KMS-11 (cell line): ENCODE data around the gene RSPH6A.

Experiments used
- H2AFZ ChIP-seq: fragments of 200-600 bp; sonication (generic); 2 replicates; pipeline ENCODE4 v1.6.1; 2016; ENCODE audit warnings: antibody characterized with exemption, mixed run types, low read depth
- H3K27ac ChIP-seq: fragments of 200-600 bp; sonication (generic); 2 replicates; pipeline ENCODE4 v1.6.1; 2016; ENCODE audit warnings: mild to moderate bottlenecking, mixed run types
- H3K27me3 ChIP-seq: fragments of 200-600 bp; sonication (generic); 2 replicates; pipeline ENCODE4 v1.6.1; 2017; ENCODE audit warnings: mild to moderate bottlenecking, low read depth, mixed run types, moderate library complexity; ENCODE audit not compliant: insufficient read depth
- H3K36me3 ChIP-seq: fragments of 200-600 bp; sonication (generic); 2 replicates; pipeline ENCODE4 v1.6.1; 2017; ENCODE audit warnings: mild to moderate bottlenecking, mixed run types; ENCODE audit not compliant: insufficient read depth
- H3K4me1 ChIP-seq: fragments of 200-600 bp; sonication (generic); 2 replicates; pipeline ENCODE4 v1.6.1; 2016; ENCODE audit warnings: mild to moderate bottlenecking, low read depth, mixed run types; ENCODE audit not compliant: poor library complexity, severe bottlenecking
- H3K4me2 ChIP-seq: fragments of 200-600 bp; sonication (generic); 2 replicates; pipeline ENCODE4 v1.7.0; 2016; ENCODE audit warnings: mild to moderate bottlenecking, mixed run types
- H3K4me3 ChIP-seq: fragments of 200-600 bp; sonication (generic); IDR thresholded peaks from 2 replicates; pipeline ENCODE4 v1.6.1; 2017; ENCODE audit warnings: low read depth, low read length, mixed read lengths; ENCODE audit not compliant: insufficient read depth
- H3K79me2 ChIP-seq: fragments of 200-600 bp; sonication (generic); 2 replicates; pipeline ENCODE4 v1.6.1; 2016; ENCODE audit warnings: low read depth, mixed run types; ENCODE audit not compliant: insufficient read depth
- H3K9ac ChIP-seq: fragments of 200-600 bp; sonication (generic); 2 replicates; pipeline ENCODE4 v1.6.1; 2016; ENCODE audit warnings: mild to moderate bottlenecking, mixed run types
- H4K20me1 ChIP-seq: fragments of 200-600 bp; sonication (generic); 2 replicates; pipeline ENCODE4 v1.6.1; 2016; ENCODE audit warnings: mild to moderate bottlenecking, mixed run types; ENCODE audit not compliant: insufficient read depth
- TF ChIP-seq, protein P1 (sequence below): fragments of 200-600 bp; sonication (generic); conservative IDR thresholded peaks from 2 replicates; pipeline ENCODE4 v1.6.1; 2017; ENCODE audit warnings: low read depth, mild to moderate bottlenecking, antibody characterized with exemption, low read length, moderate library complexity, mixed read lengths

Gene RSPH6A

DNA sequence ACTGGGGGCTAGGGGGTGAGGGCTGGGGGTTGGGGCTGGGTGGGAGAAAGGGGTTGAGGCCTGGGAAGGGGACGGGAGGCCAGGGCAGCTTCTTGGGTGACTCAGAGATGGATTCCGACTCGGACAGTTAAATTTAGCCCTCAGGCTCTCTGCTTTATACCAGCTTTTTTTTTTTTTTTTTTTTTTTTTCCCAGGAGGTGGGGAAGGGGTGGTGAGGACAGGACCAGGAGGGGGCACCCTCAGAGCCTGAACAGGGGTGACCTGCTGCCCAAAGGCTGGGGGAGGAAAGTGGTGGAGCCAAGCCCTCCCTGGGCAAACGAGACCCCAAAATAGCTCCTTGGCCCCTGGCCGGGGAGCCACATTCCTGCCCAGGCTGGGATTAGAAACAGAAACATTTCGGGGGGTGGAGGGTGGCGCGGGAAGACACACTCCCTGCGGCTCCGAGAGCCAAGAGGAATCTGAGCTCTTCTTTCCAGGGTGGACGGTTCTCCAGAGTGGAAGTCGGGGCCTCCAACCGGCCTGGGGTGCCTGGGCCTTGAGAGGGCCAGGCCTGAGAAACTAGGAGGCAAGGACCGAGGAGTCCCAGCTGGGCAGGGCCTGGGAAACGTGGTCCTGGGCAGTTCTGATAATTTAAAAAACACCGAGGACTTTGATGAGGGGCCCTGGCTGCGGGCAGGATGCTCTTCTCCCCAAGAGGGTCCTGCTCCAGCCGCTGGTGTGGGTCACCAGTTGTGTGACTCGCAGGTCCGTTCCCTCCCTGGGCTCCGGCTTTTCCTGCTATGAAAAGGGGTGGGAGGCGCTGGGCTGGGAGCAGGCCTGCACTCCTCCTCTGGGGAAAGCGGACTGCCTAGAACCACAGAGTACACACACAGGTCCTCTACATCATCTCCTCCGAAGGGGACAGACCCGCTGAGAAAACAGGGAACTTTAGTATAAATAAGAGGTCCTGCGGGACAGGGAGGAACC, 32.0 kb downstream of the RSPH6A start:
- Histone ChIP-seq H3K9ac (no peak overlapping the region), H3K36me3 (no peaks in the 10 kb centered on the region), H3K27ac (no peak overlapping the region), H3K4me2 (no peak overlapping the region), H3K79me2 (no peaks in the 10 kb centered on the region), H4K20me1 (no peaks in the 10 kb centered on the region), H2AFZ (no peak overlapping the region), H3K4me3 (no peak overlapping the region), H3K4me1 (peaks cover 23% of the 10 kb centered on the region), H3K27me3 (no peaks in the 10 kb centered on the region; the same call in 1 of the 2 replicates)
- TF ChIP-seq, protein P1, sequence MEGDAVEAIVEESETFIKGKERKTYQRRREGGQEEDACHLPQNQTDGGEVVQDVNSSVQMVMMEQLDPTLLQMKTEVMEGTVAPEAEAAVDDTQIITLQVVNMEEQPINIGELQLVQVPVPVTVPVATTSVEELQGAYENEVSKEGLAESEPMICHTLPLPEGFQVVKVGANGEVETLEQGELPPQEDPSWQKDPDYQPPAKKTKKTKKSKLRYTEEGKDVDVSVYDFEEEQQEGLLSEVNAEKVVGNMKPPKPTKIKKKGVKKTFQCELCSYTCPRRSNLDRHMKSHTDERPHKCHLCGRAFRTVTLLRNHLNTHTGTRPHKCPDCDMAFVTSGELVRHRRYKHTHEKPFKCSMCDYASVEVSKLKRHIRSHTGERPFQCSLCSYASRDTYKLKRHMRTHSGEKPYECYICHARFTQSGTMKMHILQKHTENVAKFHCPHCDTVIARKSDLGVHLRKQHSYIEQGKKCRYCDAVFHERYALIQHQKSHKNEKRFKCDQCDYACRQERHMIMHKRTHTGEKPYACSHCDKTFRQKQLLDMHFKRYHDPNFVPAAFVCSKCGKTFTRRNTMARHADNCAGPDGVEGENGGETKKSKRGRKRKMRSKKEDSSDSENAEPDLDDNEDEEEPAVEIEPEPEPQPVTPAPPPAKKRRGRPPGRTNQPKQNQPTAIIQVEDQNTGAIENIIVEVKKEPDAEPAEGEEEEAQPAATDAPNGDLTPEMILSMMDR = no peak

DNA sequence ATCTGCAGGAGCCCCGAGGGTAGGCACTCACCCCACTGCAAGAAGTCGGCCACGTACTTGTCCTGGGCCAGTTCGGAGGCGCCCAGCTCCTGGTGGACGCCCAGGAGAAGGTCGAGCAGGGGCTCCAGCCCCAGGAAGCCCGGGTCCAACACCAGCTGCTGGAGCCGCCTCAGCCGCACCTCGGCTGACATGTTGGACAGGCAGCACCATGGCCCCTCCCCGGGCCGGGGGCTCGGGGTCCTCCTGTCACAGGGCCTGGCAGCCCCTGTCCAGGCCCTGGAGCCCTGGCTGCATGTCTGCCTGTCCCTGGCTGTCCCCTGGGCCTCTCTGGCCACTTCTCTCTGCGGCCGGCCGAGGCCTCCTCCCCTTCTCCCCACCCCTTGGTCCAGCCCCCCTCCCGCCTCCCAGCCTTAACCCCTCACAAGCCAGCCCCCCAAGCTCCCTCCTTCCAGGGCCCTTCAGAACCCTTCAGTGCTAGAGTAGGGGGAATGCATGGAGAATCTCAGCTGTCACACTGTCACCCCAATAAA, 32.9 kb downstream of the RSPH6A start, which contains the start of gene DMPK:
TSS of gene DMPK (minus strand) at position 329 of the 530 bp plus-strand sequence. CDS start at position 191, 138 bp downstream.
- H2AFZ ChIP-seq = no peak within 1 kb of the TSS
- H3K79me2 ChIP-seq = no peaks in the 10 kb centered on the region
- peaks cover 23% of the 10 kb centered on the region for H3K4me1 ChIP-seq
- TF ChIP-seq, protein P1 = no peak
- no peaks in the 10 kb centered on the region for H4K20me1 ChIP-seq
- H3K27ac ChIP-seq = no peak within 1 kb of the TSS
- no peak within 1 kb of the TSS for H3K4me2 ChIP-seq
- no peaks in the 10 kb centered on the region; the same call in 1 of the 2 replicates for H3K27me3 ChIP-seq
- no peaks in the 10 kb centered on the region for H3K36me3 ChIP-seq
- H3K9ac ChIP-seq = no peak within 1 kb of the TSS
- no peak within 1 kb of the TSS for H3K4me3 ChIP-seq

DNA sequence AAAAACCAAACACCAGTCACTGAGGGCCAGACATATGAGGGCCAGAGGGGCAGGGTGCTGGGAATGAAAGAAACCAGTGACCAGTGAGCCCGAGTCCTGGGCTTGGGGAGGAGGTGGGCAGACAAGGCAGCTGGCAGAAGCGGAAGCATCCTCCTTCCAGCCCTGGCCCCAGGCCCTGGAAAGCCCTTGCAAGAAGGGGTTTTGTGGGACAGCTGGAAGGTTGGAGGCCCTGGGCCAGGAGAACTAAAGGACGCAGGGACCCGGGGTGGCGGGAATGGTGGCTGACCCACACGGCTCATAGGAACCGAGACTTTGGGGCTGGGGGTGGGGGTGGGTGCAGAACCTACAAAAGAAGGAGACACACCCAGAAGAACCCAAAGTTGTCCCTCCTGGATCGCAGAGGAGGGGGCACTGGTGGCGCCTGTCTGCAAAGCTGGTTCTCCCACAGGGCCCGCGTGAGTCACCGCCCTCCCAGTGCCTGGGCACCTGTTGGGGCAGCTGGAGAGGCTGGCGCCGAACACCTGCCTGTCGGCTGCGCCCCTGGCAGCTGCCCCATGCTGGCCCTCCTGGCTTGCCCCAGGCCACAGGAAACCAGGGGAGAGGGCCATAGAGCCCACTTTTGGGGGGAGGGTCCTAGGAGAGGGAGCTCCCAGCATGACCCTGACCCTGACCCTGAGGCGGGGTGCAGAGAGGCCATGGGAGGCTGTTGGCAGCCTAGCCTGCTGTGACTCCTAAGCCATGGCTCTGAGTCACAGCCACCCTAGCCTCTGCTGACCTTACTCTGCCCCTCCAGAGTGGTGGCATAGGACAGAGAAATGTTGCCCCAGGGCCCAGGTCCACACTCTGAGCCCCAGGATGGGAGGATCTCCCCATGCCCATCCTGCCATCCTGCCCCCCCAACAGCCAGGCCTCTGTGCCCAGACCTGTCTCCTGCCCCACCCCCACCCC, 33.6 kb downstream of the RSPH6A start:
- TF ChIP-seq, protein P1 = no peak
- Histone ChIP-seq H3K9ac (no peak overlapping the region), H3K36me3 (no peaks in the 10 kb centered on the region), H3K4me2 (no peak overlapping the region), H3K4me3 (no peak overlapping the region), H3K79me2 (no peaks in the 10 kb centered on the region), H4K20me1 (no peaks in the 10 kb centered on the region), H3K4me1 (peaks cover 23% of the 10 kb centered on the region), H2AFZ (no peak overlapping the region), H3K27me3 (no peaks in the 10 kb centered on the region; the same call in 1 of the 2 replicates), H3K27ac (no peak overlapping the region)

DNA sequence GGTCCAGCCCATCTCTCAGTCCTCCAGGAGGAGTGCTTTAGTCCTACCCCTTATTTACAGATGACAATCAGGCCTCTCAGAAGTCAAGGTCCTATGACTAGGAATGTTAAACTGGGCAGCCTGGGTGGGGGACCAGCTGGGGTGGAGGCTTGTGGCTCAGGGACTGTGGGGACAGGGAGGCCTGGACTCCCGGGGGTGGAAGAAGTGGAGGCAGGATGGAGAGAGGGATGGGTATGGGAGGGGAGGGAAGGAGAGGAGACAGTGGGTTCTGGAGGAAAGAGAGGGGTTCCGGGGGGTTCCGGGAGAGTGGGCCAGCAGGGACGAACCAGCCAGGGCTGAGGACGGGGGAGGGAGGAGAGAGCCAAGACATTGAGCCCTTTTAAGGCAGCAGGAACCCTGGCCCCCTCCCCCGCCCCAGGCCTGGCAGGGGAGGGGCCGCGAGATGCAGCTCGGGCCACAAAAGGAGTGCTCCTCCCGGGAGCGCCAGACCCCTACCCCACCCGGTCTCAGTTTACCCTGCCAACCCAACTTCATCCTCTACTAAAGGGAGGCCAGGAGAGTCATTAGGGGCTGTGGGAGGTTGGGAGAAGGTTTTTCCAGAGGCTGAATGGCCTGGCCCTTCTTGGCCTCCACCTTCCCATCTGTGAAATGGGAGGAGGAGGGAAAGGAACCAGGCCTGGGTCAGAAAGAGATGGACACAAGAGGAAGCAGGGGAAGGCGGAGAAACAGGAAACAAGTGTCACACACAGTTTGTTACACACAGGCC, 34.5 kb downstream of the RSPH6A start:
- TF ChIP-seq, protein P1 = no peak
- Histone ChIP-seq H3K36me3 (no peaks in the 10 kb centered on the region), H3K9ac (no peak overlapping the region), H2AFZ (no peak overlapping the region), H4K20me1 (no peaks in the 10 kb centered on the region), H3K4me1 (peaks cover 23% of the 10 kb centered on the region), H3K27me3 (no peaks in the 10 kb centered on the region; the same call in 1 of the 2 replicates), H3K4me3 (no peak overlapping the region), H3K4me2 (no peak overlapping the region; the same call in 1 of the 2 replicates), H3K27ac (no peak overlapping the region), H3K79me2 (no peaks in the 10 kb centered on the region)
